ENCODE results near the gene WDR82. TPM values are rescaled to one million over a fixed set of nuclear protein-coding genes. Genes with fewer than 3 reads are reported as not detected.

Gene WDR82
- total and polyA plus RNA-seq, 9 of the 15 experiments (the other 6 are each of a cell fraction or from before 2014, with no cell fraction given) = 6.4 to 62.9 (median 37.1) TPM

DNA sequence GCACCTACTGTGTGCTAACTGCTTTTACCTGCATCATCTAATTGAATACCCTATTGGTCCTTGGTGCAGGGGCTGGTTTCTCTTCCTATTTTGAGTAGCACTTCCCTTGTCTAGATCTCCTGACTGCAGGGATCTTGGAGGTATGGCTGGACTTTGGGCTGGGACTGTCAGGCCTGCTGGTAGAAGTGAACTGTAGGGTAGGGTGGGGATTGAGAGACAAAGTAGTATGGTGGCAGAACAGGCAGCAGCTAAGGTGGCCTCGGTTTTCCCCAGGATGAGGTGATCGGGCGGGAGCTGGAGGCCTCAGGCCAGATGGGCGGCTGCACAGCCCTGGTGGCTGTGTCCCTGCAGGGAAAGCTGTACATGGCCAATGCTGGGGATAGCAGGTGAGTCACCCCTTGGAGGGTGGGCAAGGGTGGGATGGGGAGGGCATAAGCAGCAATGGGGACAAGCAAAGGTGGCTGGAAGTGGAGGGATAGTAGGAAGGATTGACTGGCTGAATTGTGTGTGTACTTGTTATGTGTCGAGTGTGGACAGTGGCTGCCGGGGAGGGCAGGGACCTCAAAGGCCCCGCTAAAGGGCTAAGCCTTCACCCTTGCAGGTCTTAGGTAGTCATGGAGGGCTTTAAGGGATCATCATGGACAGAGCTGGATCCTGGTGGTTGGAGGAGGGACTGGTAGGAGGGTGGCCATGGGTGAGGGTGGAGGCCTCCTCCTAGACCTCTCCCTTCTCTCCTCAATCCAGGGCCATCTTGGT lies 30.9 kb downstream of the WDR82 start:
- CTCF ChIA-PET (ENCODE audit: low intra/inter-chr PET ratio) = no interaction called here
- H3K79me2 ChIP-seq (ENCODE audit: control insufficient read depth, insufficient read depth, low read length) = no peaks in the 10 kb centered on the region
- TF ChIP-seq ZKSCAN1 (IDR thresholded peaks at IDR 0.05; ENCODE audit: low read depth, low read length) (0 out of 2 replicates have a peak, but pooled peaks have one; percentile 26), NCOA6 (IDR thresholded peaks at IDR 0.05) (no peak)
- ATAC-seq = no peak
- H3K27me3 ChIP-seq (ENCODE audit: control insufficient read depth in 2 of 2, insufficient read depth in 2 of 2, low read length in 2 of 2) = no peaks in the 10 kb centered on the region
- intact Hi-C loops (cut with micrococcal nuclease) (no loop called here), in situ Hi-C loops (cut with MboI) (no loop called here)
- FAIRE-seq = no peak
- H3K9me3 ChIP-seq (replicated peaks; ENCODE audit: control insufficient read depth, insufficient read depth, low read depth, low read length) = no peaks in the 10 kb centered on the region
- DNase-seq (ENCODE audit: extremely low read depth in 1 of 4, low spot score in 3 of 4) = no peak
- no peak overlapping the region for H3K9ac ChIP-seq (ENCODE audit: insufficient read depth in 1 of 2, low read depth in 2 of 2, low read length in 2 of 2)
- BruUV-seq (replicated peaks) = no TSS peak
- H3K9me1 ChIP-seq (ENCODE audit: control insufficient read depth, insufficient read depth, low read length) = no peaks in the 10 kb centered on the region
- peaks cover 24% of the 10 kb centered on the region; the same call in 1 of the 3 replicates for H3K36me3 ChIP-seq (ENCODE audit: control insufficient read depth, insufficient read depth, low read length)
- 0 out of 2 replicates have a peak, but pooled peaks cover 6% of the 10 kb centered on the region for H4K20me1 ChIP-seq (replicated peaks; ENCODE audit: control insufficient read depth, insufficient read depth, low read length)
- H3K4me3 ChIP-seq = no peak overlapping the region
- POLR2A ChIA-PET = interaction anchor here (0.6 to 1.9 kb wide), 4 partner anchors 10 to 92 kb away, joined by 4 to 5 read pairs (median 4); no protein-coding TSS in a partner anchor
- H3K27ac ChIP-seq (ENCODE audit: extremely low read depth, low read depth, low read length) = no peak overlapping the region
- 70% methylated on average over 6 of the region's 7 CpGs for WGBS (ENCODE audit: insufficient coverage, low coverage, missing lambda C conversion rate)
- H3K4me2 ChIP-seq (ENCODE audit: insufficient read depth, low read length) = no peak overlapping the region
- H3K4me1 ChIP-seq (replicated peaks in 1 of 2; ENCODE audit: control insufficient read depth in 2 of 2, insufficient read depth in 2 of 2, low read length in 2 of 2) = peaks cover 11 to 21% of the 10 kb centered on the region in 2 experiments; a peak in 4 of 5 replicates
- no peak overlapping the region for H2AFZ ChIP-seq (ENCODE audit: low read depth, low read length)

DNA sequence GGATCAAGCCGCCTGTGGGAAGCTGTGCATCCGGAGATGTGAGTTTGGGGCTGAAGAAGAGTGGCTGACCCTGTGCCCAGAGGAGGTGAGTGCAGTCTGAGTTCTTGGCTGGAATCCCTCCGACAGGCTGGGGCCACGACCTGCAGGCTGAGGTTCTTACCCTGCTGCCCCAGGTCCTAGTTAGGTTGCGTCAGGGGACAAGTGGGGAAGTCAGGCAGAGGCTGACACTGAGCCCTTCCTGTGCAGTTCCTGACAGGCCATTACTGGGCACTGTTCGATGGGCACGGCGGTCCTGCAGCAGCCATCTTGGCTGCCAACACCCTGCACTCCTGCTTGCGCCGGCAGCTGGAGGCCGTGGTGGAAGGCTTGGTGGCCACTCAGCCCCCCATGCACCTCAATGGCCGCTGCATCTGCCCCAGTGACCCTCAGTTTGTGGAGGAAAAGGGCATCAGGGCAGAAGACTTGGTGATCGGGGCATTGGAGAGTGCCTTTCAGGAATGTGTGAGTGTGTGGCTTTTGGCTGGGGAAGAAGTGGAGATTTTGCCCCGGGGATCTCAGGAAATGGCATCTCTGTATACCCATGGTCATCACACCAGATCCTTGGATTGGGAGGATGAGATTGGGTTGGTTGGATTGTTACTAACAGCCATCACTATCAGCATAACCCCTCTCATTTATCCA lies 31.6 kb downstream of the WDR82 start:
- POLR2A ChIA-PET = interaction anchor here (0.6 to 1.9 kb wide), 8 partner anchors 8 to 31 kb away, joined by 3 to 8 read pairs (median 5); partner anchors contain the start of genes TLR9 and WDR82
- Histone ChIP-seq H3K27ac (ENCODE audit: extremely low read depth, low read depth, low read length) (no peak overlapping the region), H3K36me3 (ENCODE audit: control insufficient read depth, insufficient read depth, low read length) (peaks cover 17% of the 10 kb centered on the region; the same call in 1 of the 3 replicates), H4K20me1 (replicated peaks; ENCODE audit: control insufficient read depth, insufficient read depth, low read length) (0 out of 2 replicates have a peak, but pooled peaks cover 6% of the 10 kb centered on the region), H3K4me1 (replicated peaks in 1 of 2; ENCODE audit: control insufficient read depth in 2 of 2, insufficient read depth in 2 of 2, low read length in 2 of 2) (peaks cover 15 to 21% of the 10 kb centered on the region in 2 experiments; a peak in 4 of 5 replicates), H3K9me1 (ENCODE audit: control insufficient read depth, insufficient read depth, low read length) (no peaks in the 10 kb centered on the region), H3K79me2 (ENCODE audit: control insufficient read depth, insufficient read depth, low read length) (no peaks in the 10 kb centered on the region), H3K9ac (ENCODE audit: insufficient read depth in 1 of 2, low read depth in 2 of 2, low read length in 2 of 2) (no peak overlapping the region), H2AFZ (ENCODE audit: low read depth, low read length) (no peak overlapping the region), H3K9me3 (replicated peaks; ENCODE audit: control insufficient read depth, insufficient read depth, low read depth, low read length) (no peaks in the 10 kb centered on the region), H3K27me3 (ENCODE audit: control insufficient read depth in 2 of 2, insufficient read depth in 2 of 2, low read length in 2 of 2) (no peaks in the 10 kb centered on the region), H3K4me2 (ENCODE audit: insufficient read depth, low read length) (no peak overlapping the region), H3K4me3 (no peak overlapping the region)
- no peak for DNase-seq (ENCODE audit: extremely low read depth in 1 of 4, low spot score in 3 of 4)
- no TSS peak for BruUV-seq (replicated peaks)
- no peak for ATAC-seq
- no peak for TF ChIP-seq ZNF274 (IDR thresholded peaks at IDR 0.05; ENCODE audit: borderline replicate concordance, low read depth, low read length)
- no peak for TF ChIP-seq SRSF9 (IDR thresholded peaks at IDR 0.05; ENCODE audit: borderline replicate concordance, low read depth, low read length)
- TF ChIP-seq, protein P1, sequence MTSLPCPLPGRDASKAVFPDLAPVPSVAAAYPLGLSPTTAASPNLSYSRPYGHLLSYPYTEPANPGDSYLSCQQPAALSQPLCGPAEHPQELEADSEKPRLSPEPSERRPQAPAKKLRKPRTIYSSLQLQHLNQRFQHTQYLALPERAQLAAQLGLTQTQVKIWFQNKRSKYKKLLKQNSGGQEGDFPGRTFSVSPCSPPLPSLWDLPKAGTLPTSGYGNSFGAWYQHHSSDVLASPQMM (CRISPR knock-in tag; IDR thresholded peaks at IDR 0.05) = no peak
- no peak for TF ChIP-seq ZNF175 (CRISPR knock-in tag; IDR thresholded peaks at IDR 0.05; ENCODE audit: low read depth)
- TF ChIP-seq POLR2G (IDR thresholded peaks at IDR 0.05; ENCODE audit: low read depth, low read length) = peak; percentile 45
- in situ Hi-C loops (cut with MboI) (no loop called here), intact Hi-C loops (cut with micrococcal nuclease) (no loop called here)
- WGBS (ENCODE audit: insufficient coverage, low coverage, missing lambda C conversion rate) = 86% methylated on average over 14 of the region's 14 CpGs
- FAIRE-seq = no peak
- CTCF ChIA-PET (ENCODE audit: low intra/inter-chr PET ratio) = no interaction called here
